HG03108 (cell line): Measurements from ENCODE around the gene PLB1.

Source experiments
- ATAC-seq: cut with Tn5 transposase; IDR thresholded peaks from one replicate; pipeline ENCODE4 v1.9.1; 2021; ENCODE audit warnings: moderate library complexity; ENCODE audit not compliant: unreplicated experiment

The PLB1 gene

GRCh38 chr2:28681606-28682005 lies 185.7 kb downstream of the PLB1 start:
- ATAC-seq, result no peak

DNA sequence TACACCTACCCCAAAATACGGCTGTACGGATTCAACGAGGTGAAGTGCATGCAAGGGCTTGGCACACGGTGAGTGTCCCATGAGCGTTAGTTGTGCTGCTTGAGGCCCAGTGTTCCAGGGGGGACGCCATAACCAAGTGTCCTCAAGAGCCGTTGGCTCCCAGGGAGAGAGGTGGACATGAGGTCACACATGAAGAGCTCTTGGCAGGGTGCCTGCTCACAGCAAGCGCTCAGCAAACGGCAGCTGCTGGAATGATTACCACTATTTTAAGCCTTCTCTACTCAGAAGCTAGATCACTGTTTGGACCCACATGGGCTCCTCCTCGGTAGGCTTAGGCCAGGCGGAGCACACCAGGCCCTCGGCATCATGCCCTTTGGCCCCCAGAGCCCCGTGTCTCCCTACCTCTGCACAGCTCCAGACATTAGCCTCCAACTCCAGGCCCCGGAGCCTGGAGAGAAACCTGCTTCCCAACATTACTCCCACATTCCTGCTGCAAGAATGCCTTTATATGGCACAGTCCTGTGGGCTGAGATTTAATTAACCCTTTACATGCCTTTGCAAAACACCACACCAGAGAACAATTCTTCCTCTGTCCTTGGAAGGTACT lies 187.3 kb downstream of the PLB1 start:
- ATAC-seq, result no peak

- ATAC-seq, result no peak
Measured at GRCh38 chr2:28684142-28684858, 188.4 kb downstream of the PLB1 start.

DNA sequence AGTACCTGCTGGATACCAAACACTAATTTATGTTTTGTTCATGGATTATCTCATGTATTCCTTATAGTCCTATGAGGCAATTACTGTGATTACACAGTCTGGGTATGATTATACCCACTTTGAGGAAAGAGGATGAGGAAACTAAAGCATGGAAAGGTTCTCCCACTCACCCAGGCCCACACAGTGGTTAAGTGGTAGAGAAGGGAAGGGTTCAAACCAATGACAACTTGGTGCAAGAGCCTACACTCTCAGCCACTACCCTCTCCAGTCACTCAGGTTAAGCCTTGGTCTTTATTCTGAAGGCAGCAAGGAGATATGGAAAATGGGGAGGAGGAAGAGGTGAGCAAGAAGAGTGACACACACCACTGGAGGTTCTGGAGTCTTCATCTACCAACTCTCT lies 191.3 kb downstream of the PLB1 start:
- ATAC-seq, result no peak

- ATAC-seq, result no peak
Measured at GRCh38 chr2:28687640-28688385, 192.0 kb downstream of the PLB1 start.

GRCh38 chr2:28688818-28689217 lies 193.0 kb downstream of the PLB1 start:
- ATAC-seq, result no peak

DNA sequence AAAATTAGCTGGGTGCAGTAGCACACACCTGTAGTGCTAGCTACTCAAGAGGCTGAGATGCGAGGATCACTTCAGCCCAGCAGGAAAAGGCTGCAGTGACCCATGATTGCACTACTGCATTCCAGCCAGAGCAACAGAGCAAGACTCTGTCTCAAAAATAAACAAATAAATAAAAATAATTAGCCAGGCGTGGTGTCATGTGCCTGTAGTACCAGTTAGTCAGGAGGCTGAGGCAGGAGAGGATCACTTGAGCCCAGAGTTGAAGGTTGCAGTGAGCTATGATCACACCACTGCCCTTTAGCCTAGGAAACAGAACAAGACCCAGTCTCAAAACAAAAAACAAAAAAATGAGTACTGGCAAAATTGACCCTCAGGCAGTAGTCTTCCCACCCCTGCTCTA lies 193.9 kb downstream of the PLB1 start:
- ATAC-seq, result no peak

DNA sequence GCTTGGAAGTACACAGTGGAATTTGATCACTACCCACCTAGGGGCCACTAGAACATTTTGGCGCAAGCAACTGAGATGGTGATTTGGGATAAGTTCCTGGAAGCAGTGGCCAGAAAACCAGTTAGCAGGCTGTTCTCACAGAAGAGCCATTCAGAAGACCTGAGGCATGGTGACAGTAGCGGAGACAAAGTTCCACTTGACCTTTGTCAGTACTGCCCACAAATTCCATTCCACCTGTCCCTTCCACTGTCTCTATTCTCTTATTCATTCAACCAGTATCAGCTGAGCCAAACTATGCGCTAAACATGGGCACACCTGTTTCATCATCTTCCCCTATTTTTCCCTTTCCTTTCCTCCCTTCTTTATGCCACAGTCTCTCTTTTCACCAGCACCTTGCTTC lies 196.6 kb downstream of the PLB1 start:
- ATAC-seq, result no peak

DNA sequence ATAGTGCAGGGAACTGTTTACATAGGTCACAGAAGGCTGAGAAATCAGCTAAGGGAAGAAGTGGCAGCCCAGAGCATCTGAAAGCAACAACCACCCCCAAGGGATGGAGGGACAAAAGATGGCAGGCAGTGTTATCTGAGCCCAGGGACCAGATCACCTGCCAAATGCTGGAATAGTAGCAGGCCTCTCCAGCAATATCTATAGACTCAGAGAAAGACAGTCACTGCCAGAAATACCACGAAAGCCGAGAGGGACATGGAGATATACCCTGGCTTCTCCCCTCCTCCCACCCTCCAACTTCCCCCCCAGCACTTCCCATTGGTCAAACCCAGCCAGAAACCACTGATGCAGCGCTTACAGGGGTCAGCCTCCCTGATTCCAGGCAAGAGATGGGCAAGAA lies 197.4 kb downstream of the PLB1 start:
- ATAC-seq, result no peak
